ENCODE results near the gene CDT1.

Gene CDT1

DNA sequence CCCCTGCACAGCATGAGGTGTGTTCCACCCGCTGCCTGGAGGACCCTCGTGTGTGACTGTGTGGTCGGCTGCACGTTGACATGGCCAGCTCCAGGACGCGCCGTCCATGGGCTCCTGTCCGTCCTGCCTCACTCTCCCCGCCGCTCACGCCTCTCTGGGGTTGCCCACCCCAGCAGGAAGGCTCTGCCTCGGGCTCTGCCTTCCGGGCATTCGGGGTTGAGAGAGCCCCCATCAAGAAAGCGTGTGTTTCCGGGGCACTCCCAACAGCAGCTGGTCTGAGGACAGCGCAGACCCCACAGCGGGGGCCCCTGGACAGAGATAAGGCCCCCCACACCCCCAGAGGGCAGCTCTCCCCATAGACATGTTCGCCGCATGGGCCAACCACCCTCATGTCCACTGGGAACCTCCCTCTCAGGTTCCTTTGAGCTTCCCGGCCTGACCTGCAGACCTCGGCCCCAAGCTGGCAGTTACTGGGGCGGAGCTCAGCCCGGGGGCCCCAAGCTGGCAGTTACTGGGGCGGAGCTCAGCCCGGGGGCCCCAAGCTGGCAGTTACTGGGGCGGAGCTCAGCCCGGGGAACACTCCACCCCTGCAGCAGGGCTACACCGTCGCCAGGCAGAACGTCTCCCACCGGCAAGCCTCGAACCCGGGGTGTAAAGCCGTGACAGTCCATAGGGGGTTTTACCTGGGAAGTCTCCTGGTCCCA lies 10.2 kb upstream of the CDT1 start:
- no peak overlapping the region for H3K4me3 ChIP-seq
- H3K4me1 ChIP-seq, result no peaks in the 10 kb centered on the region
- H3K27me3 ChIP-seq (ENCODE audit: low read depth), result no peaks in the 10 kb centered on the region
- no peaks in the 10 kb centered on the region for H3K9me3 ChIP-seq
- H3K36me3 ChIP-seq (replicated peaks), result no peaks in the 10 kb centered on the region
- in situ Hi-C loops (cut with MboI; ENCODE audit: low sequenced_read_pairs), result no loop called here
- DNase-seq (ENCODE audit: low spot score in 2 of 2), result no peak

GRCh38 chr16:88796278-88796677 lies 7.3 kb upstream of the CDT1 start:
- in situ Hi-C loops (cut with MboI; ENCODE audit: low sequenced_read_pairs), result no loop called here
- Histone ChIP-seq H3K27me3 (ENCODE audit: low read depth) (no peaks in the 10 kb centered on the region), H3K4me1 (no peaks in the 10 kb centered on the region), H3K4me3 (no peak overlapping the region), H3K9me3 (no peaks in the 10 kb centered on the region), H3K36me3 (replicated peaks) (no peaks in the 10 kb centered on the region)
- DNase-seq (ENCODE audit: low spot score in 2 of 2), result no peak

GRCh38 chr16:88798073-88798472 lies 5.5 kb upstream of the CDT1 start:
- no peak overlapping the region for H3K4me3 ChIP-seq
- no peaks in the 10 kb centered on the region; the same call in 1 of the 2 replicates for H3K4me1 ChIP-seq
- in situ Hi-C loops (cut with MboI; ENCODE audit: low sequenced_read_pairs), result no loop called here
- no peaks in the 10 kb centered on the region for H3K9me3 ChIP-seq
- H3K27me3 ChIP-seq (ENCODE audit: low read depth), result no peaks in the 10 kb centered on the region
- DNase-seq (ENCODE audit: low spot score in 2 of 2), result no peak
- H3K36me3 ChIP-seq (replicated peaks), result no peaks in the 10 kb centered on the region; the same call in 1 of the 2 replicates

DNA sequence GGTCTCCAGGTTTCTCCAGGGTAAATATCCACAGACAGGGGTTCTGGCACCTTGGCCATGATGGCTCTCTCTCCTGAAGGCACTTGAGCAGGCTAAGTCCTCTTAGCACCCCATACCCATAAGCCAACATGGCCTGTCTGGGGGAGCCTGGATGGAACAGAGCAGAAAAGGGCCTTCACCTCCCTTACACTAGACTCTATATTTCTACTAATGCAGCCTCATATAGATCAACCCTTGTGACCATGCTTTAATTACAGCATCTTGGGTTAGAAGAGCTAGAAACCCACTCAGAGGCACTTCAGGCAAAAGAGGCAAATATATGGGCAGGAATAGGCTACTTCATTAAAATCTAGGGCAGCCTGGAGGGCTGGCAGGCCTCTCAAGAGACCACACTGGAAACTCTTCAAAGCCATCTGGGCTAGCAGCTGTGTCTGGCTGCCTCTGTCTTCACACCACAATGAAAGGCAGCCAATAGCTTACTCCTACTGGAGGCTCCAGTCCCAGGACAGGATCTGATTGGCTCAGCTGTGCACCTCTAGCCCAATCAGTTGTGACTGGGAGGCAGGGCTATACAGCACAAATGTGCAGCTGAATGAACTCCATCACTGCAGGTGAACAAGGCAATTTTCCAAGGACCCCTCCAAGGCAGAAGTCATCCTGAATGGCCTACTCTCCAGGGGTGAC lies 4.7 kb upstream of the CDT1 start:
- H3K9me3 ChIP-seq, result no peaks in the 10 kb centered on the region
- in situ Hi-C loops (cut with MboI; ENCODE audit: low sequenced_read_pairs), result no loop called here
- no peak for DNase-seq (ENCODE audit: low spot score in 2 of 2)
- no peaks in the 10 kb centered on the region; the same call in 1 of the 2 replicates for H3K36me3 ChIP-seq (replicated peaks)
- no peak overlapping the region for H3K4me3 ChIP-seq
- no peaks in the 10 kb centered on the region for H3K27me3 ChIP-seq (ENCODE audit: low read depth)
- peaks cover 2% of the 10 kb centered on the region; the same call in 1 of the 2 replicates for H3K4me1 ChIP-seq

DNA sequence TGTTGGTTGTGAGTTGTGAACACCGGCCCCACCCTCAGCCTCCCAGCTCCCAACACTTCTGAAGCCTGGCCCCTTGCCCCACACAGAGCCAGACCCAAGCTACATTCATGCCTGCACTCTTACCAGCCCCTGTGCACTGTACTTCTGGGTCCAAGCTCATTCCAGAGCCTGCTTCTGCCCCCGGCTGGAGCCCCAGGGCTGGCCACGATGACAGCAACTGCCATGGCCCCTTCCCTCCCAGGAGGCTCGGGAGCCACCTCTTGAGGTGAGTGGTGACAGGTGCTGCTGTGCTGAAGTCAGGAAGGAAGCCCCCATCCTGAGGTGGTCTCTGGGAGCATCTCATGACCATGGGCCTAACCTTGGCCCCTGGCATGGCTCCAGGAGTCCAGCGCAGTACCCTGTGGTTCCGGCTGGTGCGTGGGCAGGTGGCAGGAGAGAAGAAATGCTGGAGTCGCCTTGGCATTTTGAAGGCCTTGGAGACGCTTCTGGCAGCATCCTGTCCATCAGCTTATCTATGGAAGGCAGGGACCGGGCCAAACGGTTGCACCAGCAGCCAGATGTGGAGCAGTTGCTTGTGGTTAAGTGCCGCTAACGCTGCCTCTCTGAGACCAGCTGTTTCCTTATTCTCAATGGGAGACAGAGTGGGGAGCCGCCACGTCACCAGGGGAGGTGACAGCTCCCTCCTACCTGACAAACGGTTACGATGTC lies 3.9 kb upstream of the CDT1 start:
- H3K9me3 ChIP-seq, result no peaks in the 10 kb centered on the region
- in situ Hi-C loops (cut with MboI; ENCODE audit: low sequenced_read_pairs), result loop anchor here (25.0 kb wide), 1 partner anchor 763 kb away; the partner anchor contains the start of gene RPL13
- no peak overlapping the region for H3K4me3 ChIP-seq

GRCh38 chr16:88800277-88800592 lies 3.4 kb upstream of the CDT1 start:
- H3K9me3 ChIP-seq, result no peaks in the 10 kb centered on the region
- in situ Hi-C loops (cut with MboI; ENCODE audit: low sequenced_read_pairs), result loop anchor here (25.0 kb wide), 1 partner anchor 762 kb away; the partner anchor contains the start of gene RPL13
- no peaks in the 10 kb centered on the region for H3K27me3 ChIP-seq (ENCODE audit: low read depth)
- peaks cover 7% of the 10 kb centered on the region for H3K4me1 ChIP-seq
- peaks cover 12% of the 10 kb centered on the region for H3K36me3 ChIP-seq (replicated peaks)
- no peak for DNase-seq (ENCODE audit: low spot score in 2 of 2)
- H3K4me3 ChIP-seq, result no peak overlapping the region

More for the DNA sequence above, 3.9 kb upstream of the CDT1 start:
- Histone ChIP-seq H3K27me3 (ENCODE audit: low read depth) (no peaks in the 10 kb centered on the region), H3K36me3 (replicated peaks) (peaks cover 6% of the 10 kb centered on the region), H3K4me1 (peaks cover 2% of the 10 kb centered on the region; the same call in 1 of the 2 replicates)
- no peak for DNase-seq (ENCODE audit: low spot score in 2 of 2)

GRCh38 chr16:88804173-88804551 lies 573 bp downstream of the CDT1 start:
- H3K4me1 ChIP-seq, result peaks cover 9% of the 10 kb centered on the region
- no peaks in the 10 kb centered on the region for H3K27me3 ChIP-seq (ENCODE audit: low read depth)
- peak overlapping the region; percentile 77 for H3K4me3 ChIP-seq
- in situ Hi-C loops (cut with MboI; ENCODE audit: low sequenced_read_pairs), result loop anchor here (25.0 kb wide), 1 partner anchor 758 kb away; the partner anchor contains the start of gene RPL13
- H3K36me3 ChIP-seq (replicated peaks), result peaks cover 51% of the 10 kb centered on the region
- DNase-seq (ENCODE audit: low spot score in 2 of 2), result peak in 1 of 2 experiments; percentile 30
- no peaks in the 10 kb centered on the region for H3K9me3 ChIP-seq

GRCh38 chr16:88804552-88805339 lies 1.2 kb downstream of the CDT1 start:
- DNase-seq (ENCODE audit: low spot score in 2 of 2), result peak in 1 of 2 experiments; percentile 65
- no peaks in the 10 kb centered on the region for H3K9me3 ChIP-seq
- H3K27me3 ChIP-seq (ENCODE audit: low read depth), result no peaks in the 10 kb centered on the region
- in situ Hi-C loops (cut with MboI; ENCODE audit: low sequenced_read_pairs), result loop anchor here (25.0 kb wide), 1 partner anchor 758 kb away; the partner anchor contains the start of gene RPL13
- peaks cover 9% of the 10 kb centered on the region for H3K4me1 ChIP-seq
- peak overlapping the region; percentile 77 for H3K4me3 ChIP-seq
- peaks cover 57% of the 10 kb centered on the region for H3K36me3 ChIP-seq (replicated peaks)

DNA sequence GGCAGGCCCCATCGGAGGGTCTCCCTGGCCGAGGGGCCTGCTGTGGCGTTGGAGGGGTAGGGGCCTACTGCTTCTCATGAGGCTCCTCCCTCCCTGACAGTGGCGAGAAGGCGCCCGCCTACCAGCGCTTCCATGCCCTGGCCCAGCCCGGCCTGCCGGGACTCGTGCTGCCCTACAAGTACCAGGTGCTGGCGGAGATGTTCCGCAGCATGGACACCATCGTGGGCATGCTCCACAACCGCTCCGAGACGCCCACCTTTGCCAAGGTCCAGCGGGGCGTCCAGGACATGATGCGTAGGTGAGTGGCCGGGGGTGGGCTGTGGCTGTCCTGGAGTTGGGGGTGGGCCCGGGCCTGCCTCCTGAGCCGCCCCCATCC lies 1.7 kb downstream of the CDT1 start:
- Histone ChIP-seq H3K36me3 (replicated peaks) (peaks cover 62% of the 10 kb centered on the region), H3K4me1 (peaks cover 14% of the 10 kb centered on the region), H3K4me3 (peak overlapping the region; percentile 77), H3K9me3 (no peaks in the 10 kb centered on the region), H3K27me3 (ENCODE audit: low read depth) (no peaks in the 10 kb centered on the region)
- peak in 1 of 2 experiments; percentile 49 for DNase-seq (ENCODE audit: low spot score in 2 of 2)
- in situ Hi-C loops (cut with MboI; ENCODE audit: low sequenced_read_pairs), result loop anchor here (25.0 kb wide), 1 partner anchor 757 kb away; the partner anchor contains the start of gene RPL13

DNA sequence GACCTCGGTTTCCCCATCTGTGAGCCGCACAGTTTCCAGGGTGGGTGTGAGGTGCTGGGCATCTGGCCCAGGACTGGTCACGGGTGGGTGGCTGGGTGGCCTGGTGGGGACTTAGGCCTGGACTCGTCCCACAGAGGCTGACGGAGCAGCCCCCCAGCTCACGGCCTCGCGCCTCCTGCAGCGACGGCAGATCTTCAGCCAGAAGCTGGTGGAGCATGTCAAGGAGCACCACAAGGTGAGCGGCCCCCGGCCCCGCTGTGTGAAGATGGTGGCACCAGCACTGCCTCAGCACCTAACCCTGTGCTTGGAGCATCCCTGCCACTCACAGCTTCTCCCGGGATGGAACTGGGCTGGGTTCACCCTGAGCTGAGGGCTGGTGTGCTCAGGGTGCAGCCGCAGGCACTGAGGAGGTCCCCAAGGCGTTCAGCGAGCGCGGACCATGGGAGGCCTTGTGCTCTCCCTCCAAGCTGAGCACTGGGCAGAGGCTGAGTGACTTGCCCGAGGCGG lies 2.4 kb downstream of the CDT1 start:
- in situ Hi-C loops (cut with MboI; ENCODE audit: low sequenced_read_pairs), result loop anchor here (25.0 kb wide), 1 partner anchor 756 kb away; the partner anchor contains the start of gene RPL13
- peaks cover 69% of the 10 kb centered on the region for H3K36me3 ChIP-seq (replicated peaks)
- no peak for DNase-seq (ENCODE audit: low spot score in 2 of 2)
- H3K27me3 ChIP-seq (ENCODE audit: low read depth), result no peaks in the 10 kb centered on the region
- peak overlapping the region; percentile 77; the same call in 1 of the 2 replicates for H3K4me3 ChIP-seq
- H3K4me1 ChIP-seq, result peaks cover 18% of the 10 kb centered on the region
- H3K9me3 ChIP-seq, result no peaks in the 10 kb centered on the region

- in situ Hi-C loops (cut with MboI; ENCODE audit: low sequenced_read_pairs), result loop anchor here (25.0 kb wide), 1 partner anchor 756 kb away; the partner anchor contains the start of gene RPL13
- H3K36me3 ChIP-seq (replicated peaks), result peaks cover 69% of the 10 kb centered on the region
- no peak overlapping the region for H3K4me3 ChIP-seq
- H3K9me3 ChIP-seq, result no peaks in the 10 kb centered on the region
- H3K4me1 ChIP-seq, result peaks cover 18% of the 10 kb centered on the region
- H3K27me3 ChIP-seq (ENCODE audit: low read depth), result no peaks in the 10 kb centered on the region
- DNase-seq (ENCODE audit: low spot score in 2 of 2), result peak in 1 of 2 experiments; percentile 31
These were observed 3.0 kb downstream of the CDT1 start for GRCh38 chr16:88806491-88807111.

- no peaks in the 10 kb centered on the region for H3K27me3 ChIP-seq (ENCODE audit: low read depth)
- no peak overlapping the region for H3K4me3 ChIP-seq
- in situ Hi-C loops (cut with MboI; ENCODE audit: low sequenced_read_pairs), result loop anchor here (25.0 kb wide), 1 partner anchor 755 kb away; the partner anchor contains the start of gene RPL13
- DNase-seq (ENCODE audit: low spot score in 2 of 2), result no peak
- peaks cover 18% of the 10 kb centered on the region for H3K4me1 ChIP-seq
- no peaks in the 10 kb centered on the region for H3K9me3 ChIP-seq
- peaks cover 69% of the 10 kb centered on the region for H3K36me3 ChIP-seq (replicated peaks)
These were observed 3.6 kb downstream of the CDT1 start for GRCh38 chr16:88807142-88807625.

All from HAP-1 (cell line).